CD4-positive, alpha-beta T cell treated with Interleukin-17A for 4 hours (primary cell): ENCODE data around the gene SLC4A1.
"Not testable (repeated sequence)": the region's sequence is repeated elsewhere in the genome, so short reads cannot be mapped to it uniquely, and the experiment has no call there.

Source experiments
- DNase-seq: peaks from one replicate; pipeline ENCODE4 v3.0.0-alpha.2; 2020; ENCODE audit warnings: mixed read lengths

SLC4A1 gene

DNA sequence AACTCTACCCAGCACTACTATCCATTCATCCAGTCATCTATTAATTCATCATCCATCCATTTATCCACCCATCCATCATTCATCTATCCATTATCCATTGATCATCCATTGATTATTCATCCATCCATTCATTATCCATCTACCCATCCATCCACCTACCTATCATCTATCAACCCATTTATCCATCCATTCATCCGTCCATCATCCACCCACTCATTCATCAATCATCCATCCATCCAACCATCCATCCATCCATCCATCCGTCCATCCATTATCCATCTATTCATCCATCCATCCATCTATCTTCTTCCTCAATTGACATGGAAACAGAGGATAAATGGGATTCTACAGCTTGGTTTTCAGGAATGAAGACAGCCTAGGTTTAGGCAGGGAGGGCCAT is 12.0 kb downstream of the SLC4A1 start:
- DNase-seq: no peak

GRCh38 chr17:44254361-44255095 is 13.4 kb downstream of the SLC4A1 start:
- DNase-seq: no peak

DNA sequence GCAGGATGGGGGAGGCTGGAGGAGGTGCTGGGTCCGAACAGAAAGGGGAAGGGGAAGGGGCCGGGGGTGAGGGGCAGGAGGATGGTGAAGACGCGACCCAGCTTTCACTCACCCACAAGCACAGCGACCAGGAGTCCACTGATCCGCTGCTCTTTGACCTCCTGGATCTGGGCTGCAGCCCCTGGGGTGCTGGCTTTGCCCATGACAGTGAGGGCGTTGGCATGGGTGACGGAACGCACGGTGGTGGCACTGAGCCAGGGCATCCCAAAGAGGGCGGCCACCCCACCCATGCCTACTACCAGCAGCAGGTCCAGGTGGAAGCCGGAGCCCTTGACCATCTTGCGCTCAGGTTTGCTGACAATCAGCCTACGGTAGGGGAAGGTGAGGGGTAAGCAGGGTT is 14.9 kb downstream of the SLC4A1 start:
- DNase-seq: no peak

DNA sequence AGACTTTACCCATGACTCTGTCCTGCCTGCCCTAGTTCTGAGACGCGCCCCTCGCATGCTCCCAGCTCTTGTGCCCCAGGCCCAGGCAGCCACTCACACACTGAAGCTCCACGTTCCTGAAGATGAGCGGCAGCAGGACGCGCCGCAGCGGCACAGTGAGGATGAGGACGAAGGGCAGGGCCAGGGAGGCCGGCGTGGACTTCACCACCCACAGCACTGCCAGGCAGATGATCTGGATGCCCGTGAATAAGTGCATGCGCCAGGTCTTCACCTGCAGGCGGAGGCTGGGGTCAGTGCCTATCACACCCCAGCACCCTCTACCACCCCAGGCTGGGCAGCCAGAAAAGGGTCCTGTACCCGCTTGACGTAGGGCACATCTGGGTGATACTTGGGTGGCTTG is 16.9 kb downstream of the SLC4A1 start:
- no peak for DNase-seq

- no peak for DNase-seq
Measured at GRCh38 chr17:44249501-44250246, 18.3 kb downstream of the SLC4A1 start.

- DNase-seq: no peak
Measured at GRCh38 chr17:44247876-44248736, 19.8 kb downstream of the SLC4A1 start.

- DNase-seq: no peak
Measured at GRCh38 chr17:44247440-44247841, 20.5 kb downstream of the SLC4A1 start.

GRCh38 chr17:44241106-44241624 is 26.8 kb downstream of the SLC4A1 start:
- DNase-seq: no peak

DNA sequence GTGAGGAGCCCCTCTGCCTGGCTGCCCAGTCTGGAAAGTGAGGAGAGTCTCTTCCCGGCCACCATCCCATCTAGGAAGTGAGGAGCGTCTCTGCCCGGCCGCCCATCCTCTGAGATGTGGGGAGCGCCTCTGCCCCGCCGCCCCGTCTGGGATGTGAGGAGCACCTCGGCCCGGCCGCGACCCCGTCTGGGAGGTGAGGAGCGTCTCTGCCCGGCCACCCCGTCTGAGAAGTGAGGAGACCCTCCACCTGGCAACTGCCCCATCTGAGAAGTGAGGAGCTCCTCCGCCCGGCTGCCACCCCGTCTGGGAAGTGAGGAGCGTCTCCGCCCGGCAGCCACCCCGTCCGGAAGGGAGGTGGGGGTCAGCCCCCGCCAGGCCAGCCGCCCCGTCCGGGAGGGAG is 30.0 kb downstream of the SLC4A1 start:
- not testable (repeated sequence) for DNase-seq

DNA sequence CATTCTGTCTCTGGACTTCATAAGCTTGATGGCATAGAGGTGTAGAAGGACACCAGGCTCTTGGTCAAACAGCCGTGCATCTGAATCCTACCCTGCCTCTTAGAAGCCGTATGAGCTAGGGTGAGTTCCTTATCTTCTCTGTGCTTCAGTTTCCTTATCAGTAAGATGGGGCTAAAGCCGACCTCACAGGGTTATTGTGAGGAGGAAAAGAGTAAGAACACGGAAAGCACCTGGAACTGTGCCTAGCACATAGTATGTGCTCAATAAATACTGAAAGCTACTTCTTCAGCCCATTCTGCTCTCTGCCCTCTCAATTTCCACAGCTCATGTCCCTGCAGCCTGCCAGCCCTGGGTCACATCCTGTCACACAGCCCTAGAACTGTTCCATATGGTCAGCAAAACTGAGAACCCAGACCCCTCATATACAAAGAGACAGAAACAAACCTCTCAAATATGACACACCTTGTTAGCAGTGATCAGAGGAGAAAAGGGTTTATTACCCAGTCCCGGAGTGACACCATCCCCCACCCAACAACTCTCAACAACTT is 31.4 kb downstream of the SLC4A1 start:
- DNase-seq: no peak

DNA sequence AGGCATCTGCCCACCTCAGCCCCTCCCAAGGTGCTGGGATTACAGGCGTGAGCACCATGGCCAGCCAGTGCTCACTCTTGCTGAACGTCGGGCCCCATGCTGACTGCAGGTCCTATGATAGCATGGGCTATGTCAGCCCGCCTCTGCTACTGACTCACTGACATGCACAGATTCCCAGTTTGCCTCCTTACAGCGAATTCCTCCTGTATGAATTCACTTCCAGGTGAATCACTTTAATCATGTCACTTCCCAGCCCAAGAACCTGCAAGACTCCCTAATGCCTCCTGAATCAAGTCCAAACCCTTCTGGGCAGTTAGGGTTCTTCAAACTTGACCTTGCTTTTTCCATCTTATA is 32.4 kb downstream of the SLC4A1 start:
- no peak for DNase-seq

- DNase-seq: no peak
Measured at GRCh38 chr17:44233582-44233981, 34.4 kb downstream of the SLC4A1 start.

- DNase-seq: no peak
Measured at GRCh38 chr17:44232061-44232460, 35.9 kb downstream of the SLC4A1 start.

- DNase-seq: no peak
Measured at GRCh38 chr17:44230140-44230539, 37.8 kb downstream of the SLC4A1 start.

GRCh38 chr17:44229090-44229489 is 38.8 kb downstream of the SLC4A1 start:
- no peak for DNase-seq

- DNase-seq: no peak
Measured at GRCh38 chr17:44223541-44224071, 44.3 kb downstream of the SLC4A1 start.

DNA sequence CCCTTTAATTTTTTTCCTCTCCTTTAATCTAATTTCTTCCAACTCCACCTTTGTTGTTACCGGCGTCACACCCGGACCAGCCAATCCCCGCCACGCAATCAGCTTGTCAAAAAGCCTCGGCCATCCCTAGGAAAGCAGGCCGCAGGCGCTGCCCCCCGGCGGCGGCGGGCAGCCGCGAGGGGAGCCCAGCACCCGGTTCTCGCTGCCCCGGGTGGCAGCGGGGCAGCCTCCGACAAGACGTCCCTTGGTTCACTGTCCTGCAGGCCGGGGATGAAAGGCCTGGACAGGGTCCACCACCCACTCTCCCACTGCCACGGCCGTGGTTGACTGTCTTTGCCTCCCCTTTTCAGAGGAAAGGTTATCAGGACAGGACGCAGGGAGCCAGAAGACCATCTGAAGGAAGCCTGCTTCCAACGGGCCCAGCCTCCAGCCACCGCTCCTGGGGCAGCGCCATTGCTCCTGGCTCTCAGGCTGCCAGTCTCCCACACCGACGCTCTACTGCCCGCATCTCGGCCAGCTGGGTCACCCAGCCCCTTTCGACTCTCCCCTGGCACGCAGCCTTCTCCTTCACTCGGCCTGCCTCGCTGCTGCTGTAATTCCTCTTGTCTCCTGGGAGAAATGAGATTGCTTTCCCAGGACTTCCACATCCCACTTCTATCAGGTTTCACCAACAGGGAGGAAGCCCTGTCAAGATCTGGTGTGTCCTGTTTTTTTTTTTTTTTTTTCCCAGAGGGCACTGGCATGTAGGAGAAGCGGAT is 45.6 kb downstream of the SLC4A1 start:
- DNase-seq: peak; percentile 68

DNA sequence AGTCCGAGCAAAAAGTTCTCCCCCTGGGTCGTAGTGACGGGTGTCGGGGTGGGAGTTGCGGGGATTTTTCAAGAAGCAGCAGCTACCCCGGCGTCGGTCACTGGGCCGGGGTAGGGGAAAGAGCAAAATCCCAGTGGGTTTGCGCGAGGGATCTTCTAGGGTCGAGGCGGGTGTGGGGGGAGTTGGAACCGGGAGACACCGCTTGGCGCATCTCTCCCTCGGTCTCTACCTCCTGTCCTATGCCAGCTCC is 46.1 kb downstream of the SLC4A1 start:
- DNase-seq: no peak

- DNase-seq: peak; percentile 75
Measured at GRCh38 chr17:44221084-44221861, 46.7 kb downstream of the SLC4A1 start.

DNA sequence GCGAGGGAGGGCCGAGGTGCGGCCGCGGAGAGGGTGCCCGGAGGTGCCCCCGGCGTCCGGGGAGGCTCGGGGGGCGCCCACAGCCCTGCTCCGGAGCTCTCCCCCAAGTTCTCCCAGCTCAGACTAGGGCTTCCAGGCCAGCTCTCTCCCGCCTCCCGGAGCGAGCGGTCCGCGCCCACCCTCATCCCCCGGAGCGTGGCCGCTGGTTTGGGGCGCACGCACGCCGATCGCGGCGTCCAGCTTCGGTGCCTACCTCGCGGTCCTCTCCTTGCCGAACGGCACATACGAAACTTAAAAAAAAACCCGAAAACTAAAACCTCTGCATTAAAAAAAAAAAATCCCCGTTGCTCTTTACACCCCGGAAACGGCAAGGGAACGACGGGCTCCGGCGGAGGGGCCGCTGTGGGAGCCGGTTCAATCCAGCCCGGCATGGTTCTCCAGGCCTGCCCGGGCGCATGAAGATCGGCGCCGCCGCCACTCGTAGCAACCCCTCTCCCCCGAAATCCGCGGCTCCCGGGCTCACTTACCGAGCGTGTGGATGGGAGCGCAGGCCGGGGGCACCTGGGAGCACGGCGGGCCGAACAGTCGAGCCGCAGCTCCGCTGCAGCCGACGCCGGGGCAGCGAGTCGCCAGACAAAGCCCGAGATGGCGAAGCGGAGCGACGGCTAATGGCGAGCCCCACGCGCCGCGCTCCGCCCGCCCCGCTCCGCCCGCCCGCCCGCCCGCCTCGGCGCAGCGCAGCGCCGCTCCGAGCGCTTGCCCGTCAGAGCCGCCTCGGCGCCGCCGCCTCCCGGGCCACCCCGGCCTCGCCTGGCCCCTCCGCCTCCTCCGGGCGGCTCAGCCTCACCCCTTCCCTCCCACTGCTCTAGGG is 47.5 kb downstream of the SLC4A1 start:
- DNase-seq: peak; percentile 66
